GM19193 (cell line): ENCODE results near the gene NAA38.

ENCODE experiments used
- POLR2A ChIP-seq: IDR thresholded peaks from 4 replicates; pipeline ENCODE4 v1.6.1; 2011; ENCODE audit not compliant: insufficient read depth, insufficient read length; ENCODE audit errors: extremely low read depth

NAA38 gene

GRCh38 chr17:7839876-7840261 is 17.5 kb downstream of the NAA38 start:
- no peak for TF ChIP-seq POLR2A

- no peak for TF ChIP-seq POLR2A
Measured at GRCh38 chr17:7839190-7839875, 18.0 kb downstream of the NAA38 start.

GRCh38 chr17:7838090-7839075 is 19.0 kb downstream of the NAA38 start:
- peak; percentile 29 for TF ChIP-seq POLR2A

GRCh38 chr17:7837408-7838088 is 19.8 kb downstream of the NAA38 start:
- TF ChIP-seq POLR2A: no peak

- TF ChIP-seq POLR2A: no peak
Measured at GRCh38 chr17:7836596-7837407, 20.6 kb downstream of the NAA38 start.

- peak; percentile 55 for TF ChIP-seq POLR2A
Measured at GRCh38 chr17:7835814-7836595, 21.4 kb downstream of the NAA38 start.

GRCh38 chr17:7834957-7835813 is 22.2 kb downstream of the NAA38 start:
- TF ChIP-seq POLR2A: no peak

- no peak for TF ChIP-seq POLR2A
Measured at GRCh38 chr17:7834542-7834956, 22.8 kb downstream of the NAA38 start.

GRCh38 chr17:7833795-7834541 is 23.4 kb downstream of the NAA38 start, which contains the start of gene KDM6B:
KDM6B (plus strand) TSS chr17:7834217; CDS start chr17:7845555, 11,338 bp downstream.
- no peak for TF ChIP-seq POLR2A

GRCh38 chr17:7833011-7833794 is 24.2 kb downstream of the NAA38 start:
- no peak for TF ChIP-seq POLR2A

- no peak for TF ChIP-seq POLR2A
Measured at GRCh38 chr17:7832431-7832830, 24.9 kb downstream of the NAA38 start.
